ENCODE data around the gene NDUFB8.
A peak's percentile ranks its signal among the peaks of the same experiment; 100 is the strongest.

NDUFB8 gene

DNA sequence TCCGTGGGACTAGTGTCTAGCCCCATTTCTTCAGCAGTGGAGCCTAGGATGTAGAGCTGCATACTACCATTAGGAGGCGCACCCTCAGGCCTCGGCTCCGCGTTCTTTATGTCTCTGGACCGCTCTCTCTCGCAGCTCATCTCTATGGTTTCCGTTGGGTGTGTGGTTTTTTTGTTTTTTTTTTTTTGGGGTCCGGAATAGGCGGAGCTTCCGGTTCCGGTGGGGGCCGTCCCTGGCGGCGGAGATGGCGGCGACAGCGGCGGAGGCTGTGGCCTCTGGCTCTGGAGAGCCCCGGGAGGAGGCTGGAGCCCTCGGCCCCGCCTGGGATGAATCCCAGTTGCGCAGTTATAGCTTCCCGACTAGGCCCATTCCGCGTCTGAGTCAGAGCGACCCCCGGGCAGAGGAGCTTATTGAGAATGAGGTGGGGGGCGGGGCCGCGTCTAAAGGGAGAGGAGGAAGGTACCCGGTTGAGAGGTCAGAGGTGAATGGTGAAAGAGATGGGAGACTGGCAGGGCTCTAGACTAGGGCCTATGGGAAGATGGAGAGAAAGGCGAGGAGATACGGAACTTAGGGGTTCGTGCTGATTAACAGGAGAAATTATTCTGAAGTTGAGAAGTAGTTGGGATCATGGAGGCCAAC is 6.2 kb upstream of the NDUFB8 start, which contains the start of gene HIF1AN:
Gene HIF1AN, plus strand, starts transcription at position 229 of the 639 bp plus-strand sequence. Its CDS starts 16 bp downstream, at position 245.
- peak; percentile 79 for DNase-seq

DNA sequence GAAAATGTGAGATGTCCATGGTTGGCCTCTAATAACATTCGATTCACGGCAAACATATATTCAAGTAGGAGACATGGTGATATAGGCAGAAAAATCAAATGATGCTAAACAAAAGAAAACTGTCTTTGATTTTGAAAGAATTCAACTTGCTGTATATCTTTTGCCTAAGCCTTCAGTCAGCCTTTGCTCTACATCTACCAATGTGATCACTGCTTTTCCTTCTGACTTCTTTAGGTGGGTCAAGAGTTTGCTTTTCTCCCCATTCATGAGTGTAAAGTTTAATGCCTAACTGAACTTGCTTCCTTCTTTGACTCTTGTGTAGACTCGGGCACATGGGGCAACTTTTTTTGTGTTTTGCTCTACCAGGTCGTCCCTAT is 5.7 kb upstream of the NDUFB8 start:
- no peak for DNase-seq

DNA sequence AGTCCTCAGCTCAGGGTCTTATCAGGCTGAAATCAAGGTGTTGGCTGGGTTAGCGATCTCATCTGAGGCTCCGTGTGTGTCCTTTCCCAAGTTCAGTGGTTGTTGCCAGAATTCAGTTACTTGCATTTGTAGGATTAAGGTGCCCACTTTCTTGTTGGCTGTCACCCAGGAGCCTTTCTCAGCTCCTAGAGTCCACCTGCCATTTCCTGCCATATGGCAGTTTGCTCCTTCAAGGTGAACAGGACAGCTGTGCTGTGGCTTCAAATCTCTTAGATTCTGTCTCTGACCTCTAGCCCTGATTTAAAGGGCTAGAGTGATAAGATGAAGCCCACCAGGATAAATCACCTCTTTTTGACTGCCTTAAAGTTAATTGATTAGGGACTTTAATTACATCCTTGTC is 5.1 kb upstream of the NDUFB8 start:
- DNase-seq = no peak

DNA sequence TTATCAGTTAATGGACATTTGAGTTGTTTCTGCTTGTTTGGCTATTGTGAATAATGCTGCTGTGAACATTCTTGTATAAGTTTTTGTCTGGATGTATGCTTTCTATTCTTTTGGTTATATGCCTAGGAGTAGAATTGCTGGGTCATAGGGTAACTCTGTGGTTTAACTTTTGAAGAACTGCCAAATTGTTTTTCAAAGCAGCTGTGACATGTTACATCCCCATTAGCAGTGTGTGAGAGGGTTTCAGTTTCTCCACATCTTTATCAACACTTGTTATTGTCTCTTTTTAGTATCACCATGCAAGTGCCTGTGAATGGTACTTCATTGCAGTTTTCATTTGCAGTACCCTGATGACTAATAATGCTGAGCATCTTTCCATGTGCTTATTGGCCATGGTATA is 2.1 kb upstream of the NDUFB8 start:
- DNase-seq = no peak

DNA sequence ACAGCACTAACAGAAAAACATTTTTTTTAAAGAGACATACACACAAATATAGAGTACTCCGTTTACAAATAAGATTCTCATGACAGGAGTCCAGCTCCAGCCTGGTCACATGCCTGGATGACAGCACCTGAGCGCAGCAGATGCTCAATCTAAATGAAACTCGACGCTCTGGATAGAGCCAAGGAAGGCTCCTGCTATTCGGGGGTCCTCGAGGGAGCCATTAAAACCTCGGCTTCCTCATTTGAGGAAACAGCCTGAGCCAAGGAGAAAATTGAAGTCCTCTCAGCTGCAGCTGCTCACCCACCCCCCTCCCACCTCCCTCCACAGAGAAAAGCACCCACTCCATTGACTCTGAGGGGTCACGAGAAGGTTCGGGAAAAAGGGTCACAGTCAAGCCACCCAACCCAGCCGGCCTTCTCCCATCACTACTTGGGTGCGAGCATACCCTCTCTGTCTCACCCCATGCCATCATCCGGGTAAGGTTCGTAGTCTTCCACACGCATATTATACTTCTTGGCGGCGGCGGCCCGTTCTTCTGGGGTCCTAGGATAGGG is 673 bp downstream of the NDUFB8 start:
- DNase-seq = no peak

DNA sequence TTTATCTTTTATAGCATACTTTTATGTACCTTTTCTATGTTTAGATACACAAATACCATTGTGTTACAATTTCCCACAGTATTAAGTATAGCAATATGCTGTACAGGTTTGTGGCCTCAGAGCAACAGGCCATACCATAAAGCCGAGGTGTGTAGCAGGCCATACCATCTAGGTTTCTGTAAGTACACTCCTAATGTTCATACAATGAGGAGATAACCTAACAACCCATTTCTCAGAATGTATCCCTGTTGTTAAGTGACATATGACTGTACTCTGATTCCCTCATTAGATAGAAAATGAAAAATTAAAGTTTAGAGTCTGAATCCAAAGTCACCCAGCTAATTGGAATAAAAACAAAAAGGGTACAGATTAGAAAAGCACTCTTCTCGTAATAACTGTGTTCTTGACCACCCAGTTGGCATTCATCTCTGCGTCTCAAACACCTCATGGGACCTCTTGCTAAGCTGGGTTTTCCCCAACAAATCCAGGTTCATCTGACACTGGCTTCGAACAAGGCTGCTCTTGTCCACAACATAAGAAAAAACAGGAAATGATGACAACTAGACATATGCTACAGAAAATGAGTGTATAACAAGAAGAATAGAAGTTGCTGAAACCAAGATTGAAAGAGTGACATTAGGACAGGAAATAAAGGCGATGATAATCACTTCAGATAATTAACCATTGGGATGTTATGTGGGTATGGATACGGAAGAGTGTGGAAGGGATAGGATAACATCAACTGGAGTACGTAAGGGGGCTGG is 1.4 kb downstream of the NDUFB8 start:
- DNase-seq = no peak

DNA sequence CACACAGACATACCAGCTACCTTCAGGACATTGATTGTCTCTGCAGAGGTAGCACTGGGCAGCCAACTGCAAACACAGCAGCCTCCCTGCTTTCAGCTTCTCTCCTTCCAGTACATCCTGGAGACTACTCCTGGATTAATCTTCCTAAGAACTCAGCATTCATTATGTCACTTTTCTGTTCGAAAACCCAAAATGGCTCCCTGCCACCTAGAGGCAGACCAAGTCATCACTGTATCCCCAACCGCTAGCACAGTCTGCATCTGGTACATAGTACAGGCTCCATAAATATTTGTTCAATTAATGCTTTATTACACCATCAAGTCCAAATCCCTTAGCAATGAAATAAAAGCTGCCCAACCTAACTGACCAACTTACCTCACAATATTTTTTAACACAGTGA is 5.0 kb downstream of the NDUFB8 start:
- no peak for DNase-seq

DNA sequence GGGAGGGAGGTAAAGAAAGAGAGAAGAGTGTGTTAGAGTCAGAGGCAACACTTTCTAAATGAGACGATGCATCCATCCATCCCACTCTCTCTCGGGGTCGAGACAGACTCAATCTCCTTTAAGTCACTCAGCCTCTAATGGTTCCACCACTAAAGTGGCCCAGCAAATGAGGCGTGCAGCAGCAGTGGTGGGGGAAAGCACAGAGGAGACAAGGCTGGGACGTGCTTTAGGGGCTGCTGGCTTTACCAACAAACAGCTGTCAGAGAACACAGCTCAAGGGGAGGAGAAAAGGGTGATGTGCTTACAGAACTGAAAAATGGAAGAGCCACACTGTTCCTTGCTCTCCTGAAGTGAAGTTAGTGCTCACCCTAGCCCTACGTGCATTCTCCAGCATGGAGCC is 5.5 kb downstream of the NDUFB8 start:
- DNase-seq = no peak

DNA sequence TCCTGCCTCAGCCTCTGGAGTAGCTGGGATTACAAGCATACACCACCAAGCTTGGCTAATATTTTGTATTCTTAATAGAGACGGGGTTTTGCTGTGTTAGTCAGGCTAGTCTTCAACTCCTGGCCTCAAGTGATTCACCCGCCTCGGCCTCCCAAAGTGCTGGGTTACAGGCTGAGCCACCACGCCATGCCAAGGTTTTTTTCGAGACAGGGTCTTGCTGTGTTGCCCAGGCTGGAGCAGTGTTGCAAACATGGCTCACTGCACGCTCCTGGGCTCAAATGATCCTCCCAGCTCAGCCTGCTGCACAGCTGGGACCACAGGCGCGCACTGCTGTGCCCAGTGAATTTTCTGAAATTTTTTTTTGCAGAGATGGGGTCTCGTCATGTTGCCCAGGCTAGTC is 6.7 kb downstream of the NDUFB8 start:
- DNase-seq = no peak

DNA sequence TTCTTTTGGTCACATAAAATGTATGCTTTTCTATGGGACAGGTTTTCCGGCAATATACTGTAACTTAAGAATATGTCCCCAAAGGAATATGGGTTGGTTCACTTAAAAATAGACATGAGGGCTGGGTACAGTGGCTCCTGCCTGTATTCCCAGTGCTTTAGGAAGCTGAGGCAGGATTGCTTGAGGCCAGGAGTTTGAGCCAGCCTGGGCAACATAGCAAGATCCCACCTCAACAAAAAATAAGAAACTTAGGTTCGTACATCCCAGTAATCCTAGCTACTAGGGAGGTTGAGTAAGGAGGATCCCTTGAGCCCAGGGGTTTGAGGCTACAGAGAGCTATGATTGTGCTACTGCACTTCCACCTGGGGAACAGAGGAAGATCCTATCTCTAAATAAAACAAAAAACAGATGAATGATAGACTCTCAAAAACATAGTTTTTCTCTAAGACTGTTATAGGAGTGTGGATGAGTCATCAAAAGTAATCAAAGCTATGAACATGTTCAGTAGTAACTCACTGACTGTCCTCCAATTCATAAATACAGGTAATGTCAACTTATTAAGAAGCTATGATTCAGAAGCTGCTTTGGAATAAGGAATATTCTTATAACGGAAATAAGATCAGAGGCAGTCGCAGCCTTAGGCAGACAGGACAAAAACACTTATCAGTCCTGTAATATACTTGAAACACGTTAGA is 7.4 kb downstream of the NDUFB8 start:
- no peak for DNase-seq

DNA sequence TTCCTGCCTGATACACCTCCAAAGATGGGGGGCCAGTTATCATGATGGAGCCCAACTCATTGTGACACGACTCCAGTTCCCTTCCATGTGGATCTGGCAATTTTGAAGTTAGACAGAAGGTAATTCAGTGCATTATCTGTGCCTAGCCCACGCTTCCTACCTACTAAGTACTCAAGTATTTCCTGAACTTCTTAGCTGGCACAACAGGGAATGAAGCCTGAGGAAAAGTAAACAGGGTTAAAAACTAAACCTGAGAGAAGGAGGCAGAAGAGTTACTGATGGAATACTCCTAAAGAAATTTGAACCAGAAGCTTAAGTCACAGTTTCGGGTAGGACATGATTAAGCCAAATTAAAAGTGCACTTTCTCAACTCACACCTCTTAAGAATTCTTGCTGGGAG is 8.9 kb downstream of the NDUFB8 start:
- no peak for DNase-seq

DNA sequence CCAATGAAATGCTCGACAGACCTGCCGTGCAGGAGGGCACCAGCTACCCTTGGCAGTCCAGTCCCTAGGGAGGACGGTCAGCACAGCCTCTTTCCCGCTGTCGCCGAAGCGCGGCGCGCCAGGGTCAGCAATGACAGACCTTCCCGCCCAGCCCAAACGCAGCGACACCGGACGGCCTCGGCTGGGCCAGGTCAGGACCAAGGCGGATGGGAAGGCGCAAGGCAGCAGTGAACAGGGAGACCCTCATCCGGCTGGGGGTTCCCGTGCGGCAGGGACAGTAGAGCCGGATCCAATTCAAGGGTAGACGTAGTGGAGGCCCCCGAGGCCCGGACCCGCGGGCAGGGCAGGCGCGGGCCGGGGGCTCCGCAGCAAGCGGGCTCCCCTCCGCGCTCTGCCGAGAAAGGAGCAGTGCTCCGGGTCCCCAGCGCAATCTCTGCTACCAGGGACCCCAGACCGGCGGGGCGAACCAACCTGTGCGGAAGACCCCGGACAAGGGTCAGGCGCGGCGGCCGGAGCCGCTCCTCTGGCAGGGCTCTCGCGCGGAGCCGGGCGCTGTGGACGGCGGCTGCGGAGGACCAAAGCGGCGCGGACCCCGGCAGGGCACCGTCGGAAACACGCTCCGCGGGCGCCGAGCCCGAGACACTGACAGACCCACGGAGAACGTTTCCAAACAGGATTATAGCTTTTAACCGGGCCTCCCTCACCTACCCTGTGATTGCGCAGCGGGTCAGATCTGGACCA is 10.2 kb downstream of the NDUFB8 start, which contains the start of gene SEC31B:
Gene SEC31B, minus strand, starts transcription at position 551 of the 741 bp plus-strand sequence. CDS start 2,909 bp downstream, outside the sequence.
- DNase-seq = no peak

DNA sequence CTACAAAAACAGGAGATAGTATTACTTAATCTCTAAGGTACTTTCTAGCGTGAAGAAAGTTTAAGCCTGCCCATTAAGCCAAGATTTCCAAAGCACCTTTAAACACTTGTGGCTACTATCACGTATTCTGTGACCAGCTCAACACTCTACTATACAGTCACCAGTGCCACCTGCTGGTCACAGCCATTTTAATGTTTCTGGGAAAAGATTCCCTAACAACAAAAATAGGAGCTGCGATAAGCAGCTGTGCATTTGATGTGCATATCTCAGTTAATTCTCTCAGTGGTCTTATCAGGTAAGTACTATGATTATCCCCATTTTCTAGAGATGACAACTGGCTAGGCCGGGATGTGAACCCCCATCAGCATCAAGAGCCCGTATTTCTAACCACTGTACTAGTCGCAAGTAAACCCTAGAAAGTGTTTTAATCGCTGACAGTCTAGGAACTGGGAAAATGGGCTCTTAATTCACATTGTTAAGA is 10.9 kb downstream of the NDUFB8 start:
- peak; percentile 23 for DNase-seq

DNA sequence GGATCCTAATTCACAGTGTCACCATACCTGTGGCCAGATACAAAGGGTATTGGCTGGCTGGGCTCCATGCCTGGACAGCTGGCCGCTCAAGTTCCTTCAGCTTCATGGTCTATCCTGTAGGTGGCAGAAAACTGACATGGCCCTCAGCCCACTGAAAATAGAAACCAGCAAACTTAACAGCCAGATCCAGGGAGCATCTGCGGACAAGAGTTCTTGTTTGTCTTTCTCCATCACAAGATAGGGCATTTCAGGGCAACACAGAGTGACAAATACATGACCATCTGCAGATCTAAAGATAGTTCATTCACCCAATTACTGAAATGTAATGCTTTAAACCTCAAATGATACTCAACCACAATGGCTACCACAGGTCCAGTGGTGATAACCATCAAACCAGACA is 12.8 kb downstream of the NDUFB8 start:
- no peak for DNase-seq

DNA sequence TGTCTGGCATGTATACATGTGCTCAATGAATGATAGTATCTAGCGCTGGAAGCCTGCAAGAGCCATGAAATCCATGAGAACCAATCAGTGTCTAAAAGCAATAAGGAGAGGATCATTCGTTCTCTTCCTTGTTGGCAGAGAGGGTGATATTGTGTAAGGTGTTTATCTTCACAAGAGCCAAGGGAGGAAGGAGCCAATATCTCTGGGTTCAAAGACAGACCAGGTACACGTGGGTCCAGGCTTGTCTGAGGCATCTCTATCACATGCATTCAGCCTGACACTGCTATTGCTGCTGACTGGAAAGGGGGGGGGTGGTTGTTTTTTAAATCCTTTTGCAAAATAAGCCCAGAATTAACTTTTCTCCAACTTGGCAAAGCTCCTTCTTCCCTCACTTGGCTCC is 14.1 kb downstream of the NDUFB8 start:
- DNase-seq = no peak

DNA sequence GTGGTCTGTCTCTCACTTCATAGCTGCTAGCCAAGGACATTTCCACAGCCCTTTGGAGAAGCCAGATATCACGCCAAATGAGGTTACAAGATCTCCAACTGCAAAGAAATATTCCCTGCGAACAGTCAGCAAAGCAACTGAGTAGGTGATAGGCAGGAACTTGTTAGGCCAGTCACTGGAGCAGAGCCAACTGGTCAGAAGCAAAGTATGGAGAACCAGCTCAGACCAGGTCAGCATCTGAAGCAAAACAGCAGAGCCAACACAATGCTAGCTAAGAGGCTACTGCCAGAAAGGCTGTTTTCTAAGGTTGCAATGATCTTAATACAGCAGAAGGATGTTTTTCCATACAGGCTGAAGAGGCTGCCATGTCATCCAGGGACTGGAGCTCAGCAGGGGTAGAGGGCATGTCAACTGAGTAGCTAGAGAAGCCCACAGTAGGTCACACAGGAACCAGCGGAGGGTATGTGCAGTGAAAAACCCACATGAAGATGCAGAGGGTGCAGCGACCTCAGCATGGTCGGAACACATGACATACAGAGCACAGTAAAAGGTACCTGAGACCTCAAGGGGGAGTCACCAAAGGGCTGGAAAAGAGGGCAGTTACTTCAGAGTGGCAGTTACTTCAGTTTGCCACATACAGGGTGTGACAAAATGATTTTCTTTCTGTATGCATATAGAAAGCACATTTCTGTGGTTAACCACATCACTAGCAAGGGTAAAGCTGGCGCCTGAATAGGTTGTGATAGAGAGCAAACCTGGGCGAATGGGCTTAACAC is 18.9 kb downstream of the NDUFB8 start:
- peak; percentile 45 for DNase-seq

DNA sequence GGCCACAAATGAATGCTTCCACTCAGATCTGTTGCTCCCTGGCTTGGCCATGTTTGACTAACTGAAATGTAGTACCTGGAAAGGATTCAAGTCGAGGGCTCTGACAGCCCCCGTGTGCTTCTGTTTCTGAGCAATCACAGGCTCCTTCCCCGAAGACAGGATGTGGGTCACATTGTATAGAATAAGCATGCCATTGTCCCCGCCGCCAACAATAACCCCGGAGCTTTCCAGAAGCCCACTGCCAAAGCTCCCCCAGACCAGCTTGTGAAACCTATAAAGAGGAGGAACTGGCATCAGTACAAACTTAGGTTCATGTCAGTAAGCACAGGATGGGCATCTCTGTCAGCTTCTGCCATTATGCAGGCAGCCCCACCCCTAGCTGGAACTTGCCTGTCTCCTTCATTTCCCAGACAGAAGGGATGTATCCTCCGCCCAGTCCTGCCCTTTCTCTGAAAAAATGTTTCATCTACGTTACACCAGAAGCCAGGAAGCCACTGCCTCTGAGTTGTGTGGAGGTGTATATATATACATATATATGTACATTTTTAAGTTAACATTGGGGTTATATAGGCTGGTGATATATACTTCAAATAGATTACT is 20.3 kb downstream of the NDUFB8 start:
- DNase-seq = peak; percentile 45

DNA sequence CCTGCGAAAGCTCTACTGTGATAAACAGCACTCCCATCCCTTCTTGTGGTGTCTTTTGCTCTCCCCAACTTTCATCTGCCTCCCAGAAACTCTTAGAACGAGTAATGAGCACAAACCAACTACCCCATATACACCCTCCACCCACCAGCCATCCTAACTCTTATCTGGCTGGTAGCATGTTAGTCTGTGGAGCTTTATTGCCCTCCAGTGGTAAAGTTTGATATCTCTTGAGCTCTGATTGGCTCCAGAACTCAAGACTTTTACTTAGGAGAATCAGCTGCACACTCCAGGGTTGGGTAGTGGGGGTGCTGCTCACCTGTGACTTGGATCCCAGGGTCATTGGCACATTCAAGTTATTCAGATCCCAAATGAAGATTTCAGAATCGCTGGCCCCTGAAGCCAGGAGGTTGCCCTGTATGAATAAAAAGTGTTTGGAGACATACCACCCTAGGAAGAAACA is 20.9 kb downstream of the NDUFB8 start:
- peak; percentile 7 for DNase-seq

DNA sequence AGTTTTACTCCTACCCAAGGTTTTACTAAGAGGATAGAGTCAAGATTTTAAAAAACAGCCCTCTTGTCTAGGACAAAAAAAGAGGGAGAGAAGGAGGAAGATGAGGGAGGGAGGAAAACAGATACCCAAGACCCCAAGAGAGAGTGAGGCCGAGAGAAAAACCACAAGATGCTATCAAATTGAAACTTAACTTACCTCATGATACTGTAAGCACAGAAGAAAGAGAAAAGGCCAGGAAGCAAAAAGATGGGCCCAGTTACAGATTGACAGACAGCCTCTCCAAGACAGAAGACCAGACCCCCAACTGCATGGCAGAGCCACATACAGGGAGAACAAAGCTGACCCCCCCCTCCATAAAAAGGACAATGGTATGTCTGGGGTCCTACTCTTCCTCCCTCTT is 21.4 kb downstream of the NDUFB8 start:
- DNase-seq = no peak

DNA sequence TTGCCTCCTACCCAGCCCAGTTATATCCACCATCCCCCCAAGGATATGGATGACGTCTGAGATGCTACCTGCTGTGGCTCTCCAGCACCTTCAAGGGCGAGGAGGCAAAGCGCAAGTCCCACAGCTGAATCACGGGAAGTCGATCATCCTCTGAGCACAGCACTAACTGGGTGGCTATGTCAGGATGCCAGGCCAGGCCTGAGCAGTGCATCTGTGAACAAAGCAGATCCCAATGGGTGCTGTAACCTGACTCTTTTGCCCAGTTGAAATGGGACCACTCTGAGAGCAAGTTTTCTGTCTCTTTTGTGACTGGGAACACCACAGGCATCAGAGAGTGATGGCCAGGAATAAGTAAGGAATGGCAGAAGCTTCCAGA is 22.3 kb downstream of the NDUFB8 start:
- no peak for DNase-seq

DNA sequence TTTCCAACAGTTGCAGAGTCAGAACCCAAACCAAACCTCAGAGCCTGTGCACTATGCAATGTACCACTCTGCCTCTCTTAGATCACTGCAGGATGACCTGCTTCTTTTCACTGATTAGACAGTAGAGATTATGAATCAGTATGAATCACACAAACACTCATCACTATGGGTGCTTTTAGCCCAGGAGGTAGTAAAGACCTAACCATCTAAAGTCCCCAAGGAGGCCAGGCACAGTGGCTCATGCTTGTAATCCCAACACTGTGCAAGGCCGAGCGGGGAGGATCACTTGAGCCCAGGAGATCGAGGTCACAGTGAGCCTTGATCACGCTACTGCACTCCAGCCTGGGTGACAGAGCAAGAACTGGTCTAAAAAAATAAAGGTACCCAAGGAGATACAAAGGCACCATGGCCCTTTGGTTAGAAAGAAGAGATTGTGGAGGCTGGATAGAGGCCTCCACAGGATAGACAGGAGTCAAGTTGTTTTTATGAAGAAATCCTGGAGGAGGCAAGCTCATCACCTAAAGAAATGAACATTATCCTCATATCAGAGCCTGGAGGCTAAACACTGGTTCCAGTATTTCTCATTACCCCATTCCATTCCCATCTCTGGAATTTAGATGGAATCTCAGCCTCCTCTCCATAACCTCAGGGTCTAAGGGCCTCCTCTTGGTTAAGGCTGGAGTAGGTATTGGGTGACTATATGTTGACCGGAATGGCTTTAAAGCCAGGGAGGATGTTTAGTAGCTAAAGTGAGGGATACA is 22.9 kb downstream of the NDUFB8 start:
- DNase-seq = no peak

Measured in activated effector memory CD4-positive, alpha-beta T cell treated with Interleukin-2 at 50 U/mL for 16 hours (primary cell).